K562 (cell line): Measurements from ENCODE around the gene DENND10. TPM values are rescaled to one million over a fixed set of nuclear protein-coding genes. Genes with fewer than 3 reads are reported as not detected.
A peak's percentile ranks its signal among the peaks of the same experiment; 100 is the strongest.

Experiments used
- E2F8 ChIP-seq: fragments of 450-650 bp; IDR thresholded peaks from 2 replicates; pipeline ENCODE4 v1.7.1; 2018; ENCODE audit warnings: mild to moderate bottlenecking, low read depth; ENCODE audit not compliant: partially characterized antibody
- ELF1 ChIP-seq: fragments of 200-800 bp; sonication (Bioruptor generic); IDR thresholded peaks from 2 replicates; pipeline ENCODE4 v1.6.1; 2016; ENCODE audit warnings: missing genetic modification characterization, missing compliant biosample characterization
- HNRNPL ChIP-seq: fragments of 200-400 bp; formaldehyde crosslinking; IDR thresholded peaks from 2 replicates; pipeline ENCODE4 v1.6.1; 2017; ENCODE audit warnings: low read depth, mild to moderate bottlenecking, low read length
- IRF2 ChIP-seq: sonication (generic); formaldehyde crosslinking; IDR thresholded peaks from 2 replicates; pipeline ENCODE4 v1.8.1; 2022; ENCODE audit warnings: mild to moderate bottlenecking, missing genetic modification reagents
- MEIS2 ChIP-seq: fragments of 450-650 bp; IDR thresholded peaks from 2 replicates; pipeline ENCODE4 v1.6.1; 2014; ENCODE audit warnings: mild to moderate bottlenecking; ENCODE audit not compliant: partially characterized antibody
- NFE2L1 ChIP-seq: fragments of 450-650 bp; IDR thresholded peaks from 2 replicates; pipeline ENCODE4 v1.6.1; 2016; ENCODE audit warnings: missing genetic modification characterization, low read depth, mild to moderate bottlenecking, missing compliant biosample characterization, moderate library complexity, borderline replicate concordance
- PCBP1 ChIP-seq: fragments of 200-400 bp; formaldehyde crosslinking; IDR thresholded peaks from 2 replicates; pipeline ENCODE4 v1.6.1; 2018; ENCODE audit warnings: mild to moderate bottlenecking, low read depth, low read length; ENCODE audit not compliant: poor library complexity, severe bottlenecking
- PHF21A ChIP-seq: fragments of 450-650 bp; IDR thresholded peaks from 2 replicates; pipeline ENCODE4 v1.6.1; 2017; ENCODE audit warnings: low read depth, borderline replicate concordance
- POLR2B ChIP-seq: fragments of 450-650 bp; IDR thresholded peaks from 2 replicates; pipeline ENCODE4 v1.6.1; 2018; ENCODE audit warnings: low read depth; ENCODE audit not compliant: partially characterized antibody
- PTTG1 ChIP-seq: fragments of 450-650 bp; IDR thresholded peaks from 2 replicates; pipeline ENCODE4 v1.6.1; 2016; ENCODE audit warnings: low read depth, mild to moderate bottlenecking, missing genetic modification characterization, missing compliant biosample characterization
- RAD21 ChIP-seq, 2 experiments: fragments of 250-450 bp in 1 of 2; fragments of 450-650 bp in 1 of 2; sonication (Bioruptor Pico) in 1 of 2; formaldehyde crosslinking in 1 of 2; IDR thresholded peaks in 1 of 2; conservative IDR thresholded peaks in 1 of 2; 2 replicates each; pipeline versions ENCODE4 v1.4.0 to v1.8.0; 2020 to 2022; ENCODE audit warnings: mild to moderate bottlenecking in 2 of 2, moderate library complexity in 1 of 2
- RREB1 ChIP-seq: fragments of 250-450 bp; sonication (Bioruptor Pico); IDR thresholded peaks from 2 replicates; pipeline ENCODE4 v1.4.0; 2020
- SRSF7 ChIP-seq: fragments of 200-400 bp; formaldehyde crosslinking; optimal IDR thresholded peaks from 2 replicates; pipeline ENCODE3; 2017; ENCODE audit warnings: mild to moderate bottlenecking, low read depth, low read length
- ZFPM2 ChIP-seq: fragments of 250-450 bp; sonication (Bioruptor Pico); IDR thresholded peaks from 2 replicates; pipeline ENCODE4 v1.5.1; 2022; ENCODE audit warnings: mild to moderate bottlenecking
- ZNF311 ChIP-seq: fragments of 250-450 bp; sonication (Bioruptor Pico); IDR thresholded peaks from 2 replicates; pipeline ENCODE4 v1.4.0; 2020; ENCODE audit warnings: mild to moderate bottlenecking, moderate library complexity
- ZNF398 ChIP-seq: fragments of 250-450 bp; sonication (Bioruptor Pico); IDR thresholded peaks from 2 replicates; pipeline ENCODE4 v1.8.0; 2021; ENCODE audit warnings: moderate library complexity, mild to moderate bottlenecking, inconsistent platforms
- ZNF780A ChIP-seq: fragments of 250-450 bp; sonication (Bioruptor Pico); IDR thresholded peaks from 2 replicates; pipeline ENCODE4 v1.5.0; 2021; ENCODE audit warnings: mild to moderate bottlenecking
- polyA plus RNA-seq, 8 experiments: library from polyadenylated mRNA; depleted of rRNA in 4 of 8; stranded (reverse) in 5 of 8; unstranded in 3 of 8; fragments of >200 nt; fragmentation: Nextera tagmentation in 2 of 8; fragmentation: Illumina TruSeq in 1 of 8; extraction: Ambion mirVana in 2 of 8; extraction: Trizol in 1 of 8; gene quantifications; 2 replicates each; pipeline versions ENCODE4 v1.2.1 to v1.2.3, GENCODE V29; 2011 to 2014; ENCODE audit warnings: inconsistent platforms in 1 of 8, missing spikeins in 1 of 8
- total RNA-seq, 7 experiments: library from RNA; depleted of rRNA in 6 of 7; stranded (reverse); fragments of >200 nt in 6 of 7; fragmentation: Illumina TruSeq in 2 of 7; extraction: Trizol in 2 of 7; gene quantifications; 2 replicates each; pipeline versions ENCODE4 v1.2.1 to v1.2.3, GENCODE V29; 2011 to 2021; ENCODE audit warnings: low replicate concordance in 1 of 7

Gene DENND10
- total and polyA plus RNA-seq, 9 of the 15 experiments (the other 6 are each of a cell fraction or from before 2014, with no cell fraction given), result 9.4 to 20.0 (median 12.5) TPM

GRCh38 chr10:119080521-119081259, 23.2 kb upstream of the DENND10 start, which contains the start of gene EIF3A (continued):
- TF ChIP-seq RREB1 (no peak), NFE2L1 (no peak), RAD21 (CRISPR knock-in tag; conservative IDR thresholded peaks at IDR 0.05 in 1 of 2, IDR thresholded peaks at IDR 0.05 in 1 of 2) (0 out of 4 replicates have a peak, but pooled peaks of 1 of the 2 experiments have one; percentile 2), ELF1 (tag) (no peak), ZNF311 (no peak), ZFPM2 (CRISPR knock-in tag) (no peak), E2F8 (no peak), ZNF398 (CRISPR knock-in tag) (no peak), PHF21A (no peak), IRF2 (no peak), PCBP1 (peak; percentile 77), PTTG1 (tag) (no peak), POLR2B (peak; percentile 97), MEIS2 (peak; percentile 55), SRSF7 (no peak), HNRNPL (no peak), ZNF780A (CRISPR knock-in tag) (no peak)
